ENCODE results near the gene HAUS3.
"Not testable (repeated sequence)": the region's sequence is repeated elsewhere in the genome, so short reads cannot be mapped to it uniquely, and the experiment has no call there.

HAUS3 gene

GRCh38 chr4:2251795-2252529, 10.0 kb upstream of the HAUS3 start:
- DNase-seq (ENCODE audit: low read depth), result no peak

- DNase-seq (ENCODE audit: low read depth), result no peak
Measured at GRCh38 chr4:2251073-2251794, 9.3 kb upstream of the HAUS3 start.

GRCh38 chr4:2250357-2251072, 8.6 kb upstream of the HAUS3 start:
- no peak for DNase-seq (ENCODE audit: low read depth)

- no peak for DNase-seq (ENCODE audit: low read depth)
Measured at GRCh38 chr4:2249526-2250356, 7.8 kb upstream of the HAUS3 start.

DNA sequence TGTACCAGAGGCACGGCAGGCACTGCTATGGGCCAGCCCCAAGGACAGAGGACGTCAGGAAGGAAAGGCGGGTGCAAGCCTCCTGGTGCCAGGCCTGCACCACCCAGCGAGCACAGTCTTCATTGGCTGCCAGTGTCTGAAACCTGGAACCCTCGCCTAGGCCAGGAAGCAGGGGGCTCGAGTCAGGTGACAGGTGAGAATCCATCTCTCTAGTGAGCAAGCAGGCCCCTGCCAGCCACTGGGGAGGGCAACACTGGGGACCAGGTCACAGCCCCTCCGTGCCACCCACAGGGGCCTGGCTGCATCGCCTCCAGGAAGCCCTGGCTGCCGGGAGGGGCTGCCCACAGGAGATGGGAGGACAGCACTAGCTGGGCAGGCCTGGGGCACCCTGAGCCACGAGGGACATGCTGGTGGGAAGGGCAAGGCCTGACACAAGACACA, 6.9 kb upstream of the HAUS3 start:
- no peak for DNase-seq (ENCODE audit: low read depth)

DNA sequence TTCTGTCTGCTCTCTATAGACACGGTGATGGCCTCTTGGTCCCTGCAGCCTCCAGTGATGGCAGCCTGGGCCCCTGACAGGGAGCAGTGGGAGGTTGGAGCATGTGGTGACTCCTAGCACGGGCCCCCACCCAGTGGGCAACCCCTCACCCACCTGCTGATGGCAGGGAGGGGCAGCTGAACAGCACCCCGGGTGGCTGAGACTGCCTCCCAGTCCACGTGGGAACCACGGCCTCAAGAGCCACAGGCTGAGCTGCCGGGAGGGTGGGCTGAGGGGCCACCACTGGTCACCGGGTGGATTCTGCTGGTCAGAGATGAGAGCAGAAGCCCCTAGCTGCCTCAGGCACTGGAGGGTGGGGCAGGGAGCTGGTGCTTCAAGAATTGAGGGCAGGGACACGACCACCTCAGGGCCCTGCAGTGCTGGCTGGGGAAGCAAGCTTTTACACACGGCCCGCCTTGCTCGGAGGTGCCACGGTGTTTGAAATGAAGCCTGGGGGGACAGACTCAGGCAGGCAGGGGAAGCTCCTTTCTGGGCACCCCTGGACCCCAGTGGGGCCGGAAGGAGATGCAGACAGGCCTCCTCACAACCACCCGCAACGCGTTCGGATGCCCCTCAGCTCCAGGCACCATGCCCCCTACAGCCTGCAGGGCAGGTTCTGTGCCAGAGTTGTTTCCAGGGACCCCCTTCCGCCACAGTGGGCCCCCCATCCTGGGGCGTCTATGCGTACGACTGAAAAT, 6.3 kb upstream of the HAUS3 start:
- DNase-seq (ENCODE audit: low read depth), result no peak

GRCh38 chr4:2247128-2248043, 5.5 kb upstream of the HAUS3 start:
- no peak for DNase-seq (ENCODE audit: low read depth)

DNA sequence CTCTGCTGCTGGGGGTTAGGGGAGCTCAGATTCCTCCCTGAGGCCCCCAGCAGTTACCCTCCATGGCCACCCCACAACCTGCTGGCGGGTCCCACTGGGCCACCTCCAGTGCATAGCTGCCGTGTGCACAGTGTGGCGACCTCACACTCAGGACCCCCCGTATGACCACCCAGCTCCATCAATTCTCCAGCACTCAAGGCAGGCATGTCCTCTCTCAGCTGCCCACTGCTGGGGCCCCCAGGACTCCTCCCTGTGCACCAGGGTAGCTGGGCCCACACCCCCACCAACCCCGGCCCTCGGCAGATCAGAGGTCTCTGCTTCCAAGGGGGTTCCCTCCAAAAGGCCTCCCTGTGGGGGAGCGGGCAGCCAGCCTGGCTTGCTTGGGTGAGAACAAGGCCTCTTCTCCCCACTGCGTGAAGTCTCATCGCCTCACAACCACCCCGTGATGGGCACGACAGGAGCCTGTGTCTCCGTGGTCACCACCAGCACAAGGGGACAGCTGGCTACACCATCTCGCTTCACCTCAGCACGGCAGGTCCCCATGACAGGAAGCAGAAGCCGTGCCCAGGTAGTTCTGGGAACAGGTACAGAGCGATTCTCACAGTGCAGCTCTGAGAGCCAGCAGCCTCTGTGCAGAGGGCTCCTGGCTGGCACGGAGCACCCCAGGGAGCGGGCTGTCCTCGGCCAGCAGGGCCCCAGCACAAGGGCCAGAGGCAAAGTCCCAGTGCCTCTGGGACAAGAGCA, 4.6 kb upstream of the HAUS3 start:
- DNase-seq (ENCODE audit: low read depth), result no peak

- no peak for DNase-seq (ENCODE audit: low read depth)
Measured at GRCh38 chr4:2245787-2246275, 3.9 kb upstream of the HAUS3 start.

DNA sequence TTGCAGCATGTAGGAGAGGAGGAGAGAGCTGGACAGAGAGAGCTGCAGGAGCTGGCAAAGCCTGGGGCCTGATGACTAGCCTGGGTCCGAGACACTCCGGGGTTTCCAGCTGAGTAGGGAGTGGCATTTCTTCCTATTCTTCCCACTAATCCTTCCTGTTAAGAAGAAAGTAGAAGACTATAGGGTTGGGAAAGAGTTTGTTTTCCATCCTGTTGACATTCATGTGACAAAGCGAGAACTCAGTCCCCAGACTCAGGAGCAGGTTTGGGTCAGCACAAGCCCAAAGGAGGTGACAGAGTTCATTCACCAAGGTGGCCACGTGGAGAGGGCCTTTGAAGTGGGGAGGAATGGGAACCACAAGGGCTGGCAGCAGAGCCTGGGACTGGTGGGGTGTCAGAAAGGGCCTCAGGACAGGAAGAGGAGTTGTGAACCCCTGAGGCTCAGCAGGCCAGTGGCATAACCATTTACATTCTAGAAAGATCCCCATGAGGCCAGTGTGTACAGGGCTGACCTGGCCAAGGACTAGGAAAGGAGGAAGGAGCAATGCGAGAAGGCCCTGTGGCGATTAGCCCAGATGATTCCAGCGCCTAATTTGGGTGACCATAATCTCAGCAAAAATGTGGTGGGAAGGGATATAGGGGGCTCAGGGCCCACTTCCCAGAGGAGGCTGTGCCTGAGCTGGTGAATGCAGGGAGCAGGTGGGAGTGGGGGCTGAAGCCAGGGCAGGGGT, 3.3 kb upstream of the HAUS3 start:
- DNase-seq (ENCODE audit: low read depth), result no peak

- no peak for DNase-seq (ENCODE audit: low read depth)
Measured at GRCh38 chr4:2243681-2244380, 1.9 kb upstream of the HAUS3 start.

GRCh38 chr4:2241003-2241402, 918 bp downstream of the HAUS3 start:
- no peak for DNase-seq (ENCODE audit: low read depth)

DNA sequence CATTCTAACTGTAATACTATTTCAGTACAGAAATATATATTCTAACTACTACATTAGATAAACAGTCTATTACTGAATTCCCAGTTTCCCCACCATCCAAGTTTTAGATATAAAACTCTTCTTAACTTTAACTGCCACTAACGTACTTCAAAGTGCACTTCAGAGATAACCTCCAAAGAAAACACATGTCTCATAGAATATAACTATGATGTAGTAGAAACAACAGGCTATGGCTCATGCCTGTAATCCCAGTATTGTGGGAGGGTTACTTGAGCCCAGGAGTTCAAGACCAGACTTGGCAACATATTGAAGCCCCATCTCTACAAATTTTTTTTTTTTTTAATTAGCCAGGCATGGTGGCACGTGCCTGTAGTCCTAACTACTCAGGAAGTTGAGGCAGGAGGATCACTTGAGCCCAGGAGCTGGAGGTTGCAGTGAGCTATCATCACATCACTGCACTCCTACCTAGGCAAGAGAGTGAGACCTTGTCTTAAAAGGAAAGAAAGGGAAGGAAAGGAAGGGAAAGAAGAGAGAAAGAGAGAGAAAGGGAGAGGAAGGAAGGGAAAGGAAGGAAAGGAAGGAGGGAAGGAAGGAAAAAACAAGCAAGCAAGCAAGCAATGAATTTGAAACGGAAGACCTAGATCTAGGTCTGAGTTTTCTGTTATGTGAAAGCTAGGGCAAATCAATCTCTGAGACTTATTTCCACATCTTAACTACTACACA, 4.8 kb downstream of the HAUS3 start:
- DNase-seq (ENCODE audit: low read depth), result no peak

DNA sequence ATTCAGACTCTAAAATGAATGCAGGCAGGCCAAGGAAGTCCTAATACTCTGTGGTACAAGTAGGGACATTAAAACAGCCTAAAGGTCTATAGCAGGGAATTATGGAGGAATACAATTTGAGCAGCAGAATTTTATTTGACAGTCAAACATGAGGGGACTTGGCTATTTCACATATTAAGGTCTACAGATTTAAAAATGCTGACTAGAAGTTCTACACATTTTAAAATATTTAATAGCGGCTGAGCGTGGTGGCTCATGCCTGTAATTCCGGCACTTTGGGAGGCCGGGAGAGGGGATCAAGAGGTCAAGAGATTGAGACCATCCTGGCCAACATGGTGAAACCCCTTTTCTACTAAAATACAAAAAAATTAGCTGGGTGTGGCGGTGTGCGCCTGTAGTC, 10.8 kb downstream of the HAUS3 start:
- DNase-seq (ENCODE audit: low read depth), result no peak

GRCh38 chr4:2226261-2226660, 15.7 kb downstream of the HAUS3 start:
- DNase-seq (ENCODE audit: low read depth), result no peak

DNA sequence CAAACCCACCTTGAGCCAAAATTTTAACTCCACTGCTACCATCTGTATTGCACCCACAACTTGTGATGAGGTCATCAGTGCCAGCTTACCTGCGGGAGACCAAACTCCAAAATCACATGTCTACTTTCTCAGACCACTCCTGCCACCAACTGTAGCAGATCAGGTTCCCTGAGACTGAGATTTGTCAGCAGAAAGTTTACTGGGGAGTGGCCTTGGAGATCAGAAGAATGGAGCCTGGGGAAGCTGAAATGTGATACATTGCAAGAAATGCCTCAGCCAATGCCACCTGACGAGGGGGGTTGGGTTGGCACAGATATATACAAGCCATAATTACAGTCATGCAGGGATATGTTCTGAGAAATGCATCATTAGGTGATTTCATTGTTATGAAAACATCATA, 19.1 kb downstream of the HAUS3 start:
- DNase-seq (ENCODE audit: low read depth), result no peak

DNA sequence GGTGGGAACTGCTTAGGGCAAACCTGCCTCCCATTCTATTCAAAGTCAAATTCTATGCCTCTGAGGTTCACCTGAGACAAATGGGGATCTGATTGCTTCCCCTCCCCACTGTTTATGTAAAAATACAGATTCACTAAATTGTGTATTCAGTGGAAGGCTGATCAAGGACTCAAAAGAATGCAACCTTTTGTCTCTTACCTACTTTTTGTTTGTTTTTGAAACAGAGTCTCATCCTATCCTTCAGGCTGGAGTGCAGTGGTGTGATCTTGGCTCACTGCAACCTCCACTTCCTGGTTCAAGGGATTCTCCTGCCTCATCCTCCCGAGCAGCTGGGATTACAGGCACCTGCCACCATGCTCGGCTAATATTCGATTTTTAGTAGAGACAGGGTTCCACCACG, 20.5 kb downstream of the HAUS3 start:
- DNase-seq (ENCODE audit: low read depth), result not testable (repeated sequence)

Data from activated T-helper 9 cell treated with anti-CD3 and anti-CD28 coated beads, Interleukin-2, amount 50 U/mL, for 16 hours (primary cell).